ENCODE results near the gene MIOX. TPM values are rescaled to one million over a fixed set of nuclear protein-coding genes. Genes with fewer than 3 reads are reported as not detected.

MIOX gene
- total and polyA plus RNA-seq, 2 of the 13 experiments (the other 11 are each of a cell fraction or from before 2014, with no cell fraction given) = 1.5 to 2.9 TPM

GRCh38 chr22:50476868-50477267, 9.8 kb upstream of the MIOX start:
- H3K4me2 ChIP-seq (ENCODE audit: low read depth, low read length) = no peak overlapping the region
- ChIA-PET POLR2A (no interaction called here), CTCF (ENCODE audit: low intra/inter-chr PET ratio, low total read pairs) (no interaction called here)
- no peak overlapping the region for H2AFZ ChIP-seq (ENCODE audit: low read length)
- intact Hi-C loops (cut with micrococcal nuclease; ENCODE audit: unreplicated experiment) (no loop called here), in situ Hi-C loops (cut with HindIII; ENCODE audit: extremely low pct_ligation_motif_present, low pct_unique_long_range_greater_than_20kb) (no loop called here)
- H3K36me3 ChIP-seq (replicated peaks in 1 of 2; ENCODE audit: control insufficient read depth in 1 of 2, insufficient read depth in 2 of 2, low read length in 2 of 2) = no peaks in the 10 kb centered on the region
- H3K27ac ChIP-seq (ENCODE audit: extremely low read length, insufficient read depth, low read length) = no peak overlapping the region
- BruUV-seq (replicated peaks) = no TSS peak
- ATAC-seq (no peak), DNase-seq (ENCODE audit: low spot score) (no peak), FAIRE-seq (no peak)
- no peaks in the 10 kb centered on the region for H3K9me3 ChIP-seq (ENCODE audit: low read length)
- peaks cover 24% of the 10 kb centered on the region for H3K79me2 ChIP-seq (ENCODE audit: insufficient read depth, low read length)
- H3K27me3 ChIP-seq (ENCODE audit: control insufficient read depth in 1 of 2, insufficient read depth in 2 of 2, low read length in 2 of 2) = peaks cover 0 to 4% of the 10 kb centered on the region in 2 experiments; a peak in 1 of 5 replicates
- no peak overlapping the region for H3K4me3 ChIP-seq (replicated peaks in 1 of 3; ENCODE audit: insufficient read depth in 1 of 3, low read depth in 2 of 3, low read length in 3 of 3)
- no peak overlapping the region for H3K9ac ChIP-seq (ENCODE audit: insufficient read depth, low read depth, low read length)
- peaks cover 21% of the 10 kb centered on the region for H4K20me1 ChIP-seq (ENCODE audit: insufficient read depth, low read length)
- TF ChIP-seq FOXK2 (IDR thresholded peaks at IDR 0.05) = no peak
- no peak for TF ChIP-seq CBFB (CRISPR knock-in tag; IDR thresholded peaks at IDR 0.05)
- no peak for TF ChIP-seq ZBTB40 (IDR thresholded peaks at IDR 0.05)
- TF ChIP-seq ZBTB40 (CRISPR knock-in tag; IDR thresholded peaks at IDR 0.05) = no peak
- no peak for TF ChIP-seq ZNF749 (CRISPR knock-in tag; IDR thresholded peaks at IDR 0.05; ENCODE audit: borderline replicate concordance)
- no peak for TF ChIP-seq ATF7-NPFF (CRISPR knock-in tag; IDR thresholded peaks at IDR 0.05; ENCODE audit: low read depth)
- TF ChIP-seq TP53 (CRISPR knock-in tag; conservative IDR thresholded peaks at IDR 0.05) = no peak
- no peak for TF ChIP-seq ZMYM2 (CRISPR knock-in tag; IDR thresholded peaks at IDR 0.05)
- TF ChIP-seq ZEB1 (IDR thresholded peaks at IDR 0.05; ENCODE audit: insufficient replicate concordance, low read depth) = no peak
- peaks cover 47% of the 10 kb centered on the region for H3K4me1 ChIP-seq (ENCODE audit: insufficient read depth, low read length)
- WGBS (ENCODE audit: low lambda C conversion rate) = 76% methylated on average over 7 of the region's 7 CpGs
